ENCODE data around the gene ZAR1L. TPM values are rescaled to one million over a fixed set of nuclear protein-coding genes. Genes with fewer than 3 reads are reported as not detected.

ZAR1L gene
- total and polyA plus RNA-seq, 4 donors, result not detected

- Histone ChIP-seq H3K27me3 (ENCODE audit: control insufficient read depth in 4 of 4, insufficient read depth in 4 of 4, low read length in 3 of 4) (no peaks in the 10 kb centered on the region), H3K36me3 (ENCODE audit: control insufficient read depth in 4 of 4, insufficient read depth in 3 of 4, low read depth in 1 of 4, low read length in 3 of 4) (peaks cover 0 to 52% (median 30%) of the 10 kb centered on the region in 4 donors), H3K27ac (ENCODE audit: low read depth in 1 of 2, low read length in 2 of 2) (no peak overlapping the region), H3K4me1 (ENCODE audit: control insufficient read depth in 4 of 4, insufficient read depth in 4 of 4, low read length in 3 of 4) (peaks cover 0 to 14% (median 3%) of the 10 kb centered on the region in 4 donors), H3K9ac (ENCODE audit: low read depth in 1 of 2, low read length in 2 of 2) (no peak overlapping the region), H3K4me3 (ENCODE audit: low read depth in 1 of 3, low read length in 3 of 3) (no peak overlapping the region), H3K9me3 (ENCODE audit: control insufficient read depth in 4 of 4, low read length in 3 of 4) (no peaks in the 10 kb centered on the region)
- WGBS, result 90% methylated on average over 1 of the region's 1 CpG
- no peak for TF ChIP-seq EGR1 (IDR thresholded peaks at IDR 0.05; ENCODE audit: low read depth in 2 of 2)
- DNase-seq (ENCODE audit: low spot score), result no peak
These were observed 49.0 kb downstream of the ZAR1L start for GRCh38 chr13:32266130-32266529.

GRCh38 chr13:32265726-32266125 is 49.4 kb downstream of the ZAR1L start:
- Histone ChIP-seq H3K9ac (ENCODE audit: low read depth in 1 of 2, low read length in 2 of 2) (no peak overlapping the region), H3K4me1 (ENCODE audit: control insufficient read depth in 4 of 4, insufficient read depth in 4 of 4, low read length in 3 of 4) (peaks cover under 1 to 18% (median 6%) of the 10 kb centered on the region in 4 donors), H3K27ac (ENCODE audit: low read depth in 1 of 2, low read length in 2 of 2) (no peak overlapping the region), H3K36me3 (ENCODE audit: control insufficient read depth in 4 of 4, insufficient read depth in 3 of 4, low read depth in 1 of 4, low read length in 3 of 4) (peaks cover 0 to 48% (median 27%) of the 10 kb centered on the region in 4 donors), H3K9me3 (ENCODE audit: control insufficient read depth in 4 of 4, low read length in 3 of 4) (no peaks in the 10 kb centered on the region), H3K27me3 (ENCODE audit: control insufficient read depth in 4 of 4, insufficient read depth in 4 of 4, low read length in 3 of 4) (no peaks in the 10 kb centered on the region), H3K4me3 (ENCODE audit: low read depth in 1 of 3, low read length in 3 of 3) (no peak overlapping the region)
- no peak for DNase-seq (ENCODE audit: low spot score)
- WGBS, result 81% methylated on average over 2 of the region's 2 CpGs
- TF ChIP-seq TAF1 (conservative IDR thresholded peaks at IDR 0.05) (no peak), CTCF (IDR thresholded peaks at IDR 0.05; ENCODE audit: low read depth, low read length, missing input control) (no peak), EGR1 (IDR thresholded peaks at IDR 0.05; ENCODE audit: low read depth in 2 of 2) (no peak), REST (IDR thresholded peaks at IDR 0.05) (no peak)

- no peaks in the 10 kb centered on the region for H3K9me3 ChIP-seq (ENCODE audit: control insufficient read depth in 4 of 4, low read length in 3 of 4)
- H3K4me3 ChIP-seq (ENCODE audit: low read depth in 1 of 3, low read length in 3 of 3), result no peak overlapping the region
- no peak overlapping the region for H3K9ac ChIP-seq (ENCODE audit: low read depth in 1 of 2, low read length in 2 of 2)
- no peaks in the 10 kb centered on the region for H3K27me3 ChIP-seq (ENCODE audit: control insufficient read depth in 4 of 4, insufficient read depth in 4 of 4, low read length in 3 of 4)
- peak overlapping the region in 1 of 2 donors; percentile 19 for H3K27ac ChIP-seq (ENCODE audit: low read depth in 1 of 2, low read length in 2 of 2)
- DNase-seq (ENCODE audit: low spot score), result no peak
- peaks cover 3 to 19% (median 7%) of the 10 kb centered on the region in 4 donors for H3K4me1 ChIP-seq (ENCODE audit: control insufficient read depth in 4 of 4, insufficient read depth in 4 of 4, low read length in 3 of 4)
- no peak for TF ChIP-seq YY1 (IDR thresholded peaks at IDR 0.05)
- no peak for TF ChIP-seq TAF1 (conservative IDR thresholded peaks at IDR 0.05)
- no peak for TF ChIP-seq HNF4G (IDR thresholded peaks at IDR 0.05)
- TF ChIP-seq SP1 (IDR thresholded peaks at IDR 0.05), result peak; percentile 27
- no peak for TF ChIP-seq GABPA (IDR thresholded peaks at IDR 0.05 in 1 of 2, conservative IDR thresholded peaks at IDR 0.05 in 1 of 2)
- no peak for TF ChIP-seq RAD21 (IDR thresholded peaks at IDR 0.05)
- no peak for TF ChIP-seq RXRA (IDR thresholded peaks at IDR 0.05)
- TF ChIP-seq HNF4A (conservative IDR thresholded peaks at IDR 0.05), result no peak
- no peak for TF ChIP-seq REST (IDR thresholded peaks at IDR 0.05)
- no peak for TF ChIP-seq FOXA1 (IDR thresholded peaks at IDR 0.05)
- TF ChIP-seq ATF3 (IDR thresholded peaks at IDR 0.05), result no peak
- peak; percentile 12 for TF ChIP-seq NR2F2 (IDR thresholded peaks at IDR 0.05)
- peaks cover 0 to 45% (median 24%) of the 10 kb centered on the region in 4 donors for H3K36me3 ChIP-seq (ENCODE audit: control insufficient read depth in 4 of 4, insufficient read depth in 3 of 4, low read depth in 1 of 4, low read length in 3 of 4)
These were observed 50.8 kb downstream of the ZAR1L start for GRCh38 chr13:32264407-32264806.
